Prostate gland (tissue), 2 donors: ENCODE results near the gene KRTAP15-1.

Experiments used
- CTCF ChIP-seq, 4 experiments: fragments of 200-600 bp in 2 of 4; fragments of 450-650 bp in 2 of 4; sonication (generic) in 2 of 4; IDR thresholded peaks; 1 replicate in 3 of 4; 2 replicates in 1 of 4; pipeline ENCODE4 v1.5.1; 2016 to 2019; ENCODE audit warnings: antibody characterized with exemption in 4 of 4, mild to moderate bottlenecking in 2 of 4, moderate library complexity in 2 of 4
- POLR2AphosphoS5 ChIP-seq: sonication (generic); formaldehyde crosslinking; IDR thresholded peaks from one replicate; pipeline ENCODE4 v1.6.1; 2017; ENCODE audit warnings: antibody characterized with exemption

DNA sequence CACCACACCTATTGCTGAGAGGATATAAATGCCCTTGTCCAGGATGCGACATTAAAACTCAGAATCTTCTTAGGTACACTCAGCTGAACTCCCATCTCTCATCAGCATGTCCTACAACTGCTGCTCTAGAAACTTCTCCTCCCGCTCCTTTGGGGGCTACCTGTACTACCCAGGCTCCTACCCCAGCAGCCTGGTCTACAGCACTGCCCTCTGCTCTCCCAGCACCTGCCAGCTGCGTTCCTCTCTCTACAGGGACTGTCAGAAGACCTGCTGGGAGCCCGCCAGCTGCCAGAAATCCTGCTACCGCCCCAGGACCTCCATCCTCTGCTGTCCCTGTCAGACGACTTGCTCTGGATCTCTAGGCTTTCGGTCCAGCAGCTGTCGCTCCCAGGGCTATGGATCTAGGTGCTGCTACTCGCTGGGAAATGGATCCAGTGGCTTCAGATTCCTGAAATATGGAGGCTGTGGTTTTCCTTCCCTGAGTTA, 9.9 kb upstream of the KRTAP15-1 start, which contains the start of gene KRTAP13-4:
- no peak for TF ChIP-seq CTCF (IDR thresholded peaks at IDR 0.05)
- TF ChIP-seq POLR2AphosphoS5, result no peak
